NB4 (cell line): ENCODE data around the gene ADI1.

ENCODE experiments used
- CTCF ChIP-seq: IDR thresholded peaks from one replicate; pipeline ENCODE4 v1.5.1; 2012; ENCODE audit warnings: low read depth, low read length
- POLR2A ChIP-seq: IDR thresholded peaks from 2 replicates; pipeline ENCODE4 v1.6.1; 2011; ENCODE audit warnings: mild to moderate bottlenecking; ENCODE audit not compliant: insufficient read length; ENCODE audit errors: extremely low read depth

- TF ChIP-seq CTCF (no peak), POLR2A (no peak)
Measured at GRCh38 chr2:3466482-3466863, 52.9 kb downstream of the ADI1 start.
